C4-2B (cell line): ENCODE results near the gene UNK.

Experiments used
- H3K27ac ChIP-seq: fragments of 450-650 bp; 2 replicates; pipeline ENCODE4 v1.5.1; 2017
- ZFX ChIP-seq: fragments of 450-650 bp; IDR thresholded peaks from 2 replicates; pipeline ENCODE4 v1.6.1; 2017
- TF ChIP-seq, protein P1 (sequence below): fragments of 450-650 bp; conservative IDR thresholded peaks from 2 replicates; pipeline ENCODE4 v1.5.1; 2017; ENCODE audit warnings: mild to moderate bottlenecking

Gene UNK

GRCh38 chr17:75844530-75845057, 60.0 kb downstream of the UNK start:
- TF ChIP-seq, protein P1, sequence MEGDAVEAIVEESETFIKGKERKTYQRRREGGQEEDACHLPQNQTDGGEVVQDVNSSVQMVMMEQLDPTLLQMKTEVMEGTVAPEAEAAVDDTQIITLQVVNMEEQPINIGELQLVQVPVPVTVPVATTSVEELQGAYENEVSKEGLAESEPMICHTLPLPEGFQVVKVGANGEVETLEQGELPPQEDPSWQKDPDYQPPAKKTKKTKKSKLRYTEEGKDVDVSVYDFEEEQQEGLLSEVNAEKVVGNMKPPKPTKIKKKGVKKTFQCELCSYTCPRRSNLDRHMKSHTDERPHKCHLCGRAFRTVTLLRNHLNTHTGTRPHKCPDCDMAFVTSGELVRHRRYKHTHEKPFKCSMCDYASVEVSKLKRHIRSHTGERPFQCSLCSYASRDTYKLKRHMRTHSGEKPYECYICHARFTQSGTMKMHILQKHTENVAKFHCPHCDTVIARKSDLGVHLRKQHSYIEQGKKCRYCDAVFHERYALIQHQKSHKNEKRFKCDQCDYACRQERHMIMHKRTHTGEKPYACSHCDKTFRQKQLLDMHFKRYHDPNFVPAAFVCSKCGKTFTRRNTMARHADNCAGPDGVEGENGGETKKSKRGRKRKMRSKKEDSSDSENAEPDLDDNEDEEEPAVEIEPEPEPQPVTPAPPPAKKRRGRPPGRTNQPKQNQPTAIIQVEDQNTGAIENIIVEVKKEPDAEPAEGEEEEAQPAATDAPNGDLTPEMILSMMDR: no peak
- TF ChIP-seq ZFX: no peak
- H3K27ac ChIP-seq: peak overlapping the region; percentile 37

GRCh38 chr17:75845058-75845711, 60.6 kb downstream of the UNK start:
- no peak for TF ChIP-seq ZFX
- TF ChIP-seq, protein P1: peak; percentile 86
- H3K27ac ChIP-seq: peak overlapping the region; percentile 37

DNA sequence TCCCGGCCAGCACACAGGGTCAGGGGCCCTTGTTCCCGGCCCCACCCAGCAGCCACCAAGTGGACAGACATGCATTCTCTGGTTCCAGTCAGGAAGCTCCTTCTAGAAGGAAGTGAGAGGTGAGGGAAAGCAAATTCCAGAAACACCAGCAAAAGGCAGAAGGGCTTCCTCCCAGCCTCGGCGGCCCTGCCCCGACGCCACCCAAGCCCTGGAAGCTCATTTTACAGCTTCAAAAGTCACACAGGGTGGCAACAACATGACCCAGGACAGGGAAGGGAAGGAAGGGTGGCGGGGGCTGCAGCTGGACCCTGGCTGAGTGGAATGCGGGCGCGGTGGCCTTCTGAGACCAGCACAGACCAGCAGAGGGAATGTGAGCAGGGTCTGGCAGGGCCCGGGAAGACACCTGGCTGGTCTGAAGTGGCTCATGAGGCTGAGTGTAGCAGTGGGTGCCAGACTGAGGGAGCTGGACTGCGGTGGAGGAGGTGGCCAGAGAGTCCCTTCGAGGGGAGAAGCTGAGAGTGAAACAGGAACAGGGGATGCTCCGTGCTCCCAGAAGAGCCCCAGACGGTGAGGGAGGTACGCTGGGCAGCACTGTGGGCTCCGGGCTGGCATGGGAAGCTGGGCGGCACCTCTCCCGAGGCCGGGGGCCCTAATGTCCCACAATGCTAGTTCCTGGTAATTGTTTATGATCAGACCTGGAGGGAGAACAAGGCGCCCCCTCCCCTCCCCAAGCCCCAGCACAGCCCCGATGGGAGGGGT, 61.5 kb downstream of the UNK start:
- TF ChIP-seq, protein P1: no peak
- no peak overlapping the region for H3K27ac ChIP-seq

GRCh38 chr17:75846692-75847613, 62.3 kb downstream of the UNK start:
- no peak overlapping the region for H3K27ac ChIP-seq
- no peak for TF ChIP-seq ZFX
- TF ChIP-seq, protein P1: no peak

- no peak overlapping the region for H3K27ac ChIP-seq
- TF ChIP-seq ZFX: no peak
- TF ChIP-seq, protein P1: no peak
Observed at GRCh38 chr17:75847614-75848522, 63.3 kb downstream of the UNK start.

DNA sequence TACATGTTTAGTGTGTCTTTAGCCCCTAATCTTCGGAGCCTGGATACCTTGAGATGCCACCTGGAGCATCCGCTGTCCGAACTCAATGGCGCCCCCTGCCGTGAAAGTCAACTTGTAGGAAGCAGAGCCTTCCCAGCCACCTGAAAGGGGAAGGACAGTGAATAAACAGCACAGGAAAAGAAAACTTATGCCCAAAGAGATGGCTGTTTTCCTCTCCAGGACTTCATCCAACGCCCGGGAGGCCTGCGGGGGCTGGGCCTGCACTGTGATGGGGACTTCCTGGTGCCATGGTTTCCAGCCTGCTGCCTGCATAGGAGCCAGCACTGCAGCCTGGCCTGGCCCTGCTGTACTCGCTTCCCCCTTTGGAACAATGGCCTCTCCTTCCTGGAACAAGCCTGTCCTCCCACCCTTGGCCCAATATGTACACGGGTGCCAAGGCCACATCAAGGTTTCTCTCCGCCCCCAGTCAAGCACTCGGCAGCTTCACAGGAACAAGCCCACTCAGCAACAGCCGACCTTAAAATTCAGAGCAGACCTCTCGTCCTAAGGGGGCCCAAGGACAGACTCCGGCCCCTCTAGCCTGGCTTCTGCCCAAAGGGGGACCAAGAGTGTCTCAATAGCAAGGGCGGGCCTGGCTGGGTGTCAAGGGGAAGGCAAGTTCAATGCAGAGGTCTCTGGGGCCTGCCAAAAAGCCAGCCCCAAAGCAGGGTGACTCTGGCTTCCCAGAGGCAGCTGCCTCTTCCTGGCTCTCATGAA, 64.1 kb downstream of the UNK start:
- TF ChIP-seq, protein P1: peak; percentile 90
- TF ChIP-seq ZFX: no peak
- H3K27ac ChIP-seq: no peak overlapping the region
